Camera-type eye (tissue), 1 donor: ENCODE measurements around the gene DPEP2. TPM values are rescaled to one million over a fixed set of nuclear protein-coding genes. Genes with fewer than 3 reads are reported as not detected.

ENCODE experiments used
- total RNA-seq: library from RNA; depleted of rRNA; stranded (reverse); fragments of >200 nt; gene quantifications from one replicate; pipeline ENCODE4 v1.2.3, GENCODE V29; 2014

The DPEP2 gene, protein sequence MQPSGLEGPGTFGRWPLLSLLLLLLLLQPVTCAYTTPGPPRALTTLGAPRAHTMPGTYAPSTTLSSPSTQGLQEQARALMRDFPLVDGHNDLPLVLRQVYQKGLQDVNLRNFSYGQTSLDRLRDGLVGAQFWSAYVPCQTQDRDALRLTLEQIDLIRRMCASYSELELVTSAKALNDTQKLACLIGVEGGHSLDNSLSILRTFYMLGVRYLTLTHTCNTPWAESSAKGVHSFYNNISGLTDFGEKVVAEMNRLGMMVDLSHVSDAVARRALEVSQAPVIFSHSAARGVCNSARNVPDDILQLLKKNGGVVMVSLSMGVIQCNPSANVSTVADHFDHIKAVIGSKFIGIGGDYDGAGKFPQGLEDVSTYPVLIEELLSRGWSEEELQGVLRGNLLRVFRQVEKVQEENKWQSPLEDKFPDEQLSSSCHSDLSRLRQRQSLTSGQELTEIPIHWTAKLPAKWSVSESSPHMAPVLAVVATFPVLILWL
- 1.3 TPM for total RNA-seq

DNA sequence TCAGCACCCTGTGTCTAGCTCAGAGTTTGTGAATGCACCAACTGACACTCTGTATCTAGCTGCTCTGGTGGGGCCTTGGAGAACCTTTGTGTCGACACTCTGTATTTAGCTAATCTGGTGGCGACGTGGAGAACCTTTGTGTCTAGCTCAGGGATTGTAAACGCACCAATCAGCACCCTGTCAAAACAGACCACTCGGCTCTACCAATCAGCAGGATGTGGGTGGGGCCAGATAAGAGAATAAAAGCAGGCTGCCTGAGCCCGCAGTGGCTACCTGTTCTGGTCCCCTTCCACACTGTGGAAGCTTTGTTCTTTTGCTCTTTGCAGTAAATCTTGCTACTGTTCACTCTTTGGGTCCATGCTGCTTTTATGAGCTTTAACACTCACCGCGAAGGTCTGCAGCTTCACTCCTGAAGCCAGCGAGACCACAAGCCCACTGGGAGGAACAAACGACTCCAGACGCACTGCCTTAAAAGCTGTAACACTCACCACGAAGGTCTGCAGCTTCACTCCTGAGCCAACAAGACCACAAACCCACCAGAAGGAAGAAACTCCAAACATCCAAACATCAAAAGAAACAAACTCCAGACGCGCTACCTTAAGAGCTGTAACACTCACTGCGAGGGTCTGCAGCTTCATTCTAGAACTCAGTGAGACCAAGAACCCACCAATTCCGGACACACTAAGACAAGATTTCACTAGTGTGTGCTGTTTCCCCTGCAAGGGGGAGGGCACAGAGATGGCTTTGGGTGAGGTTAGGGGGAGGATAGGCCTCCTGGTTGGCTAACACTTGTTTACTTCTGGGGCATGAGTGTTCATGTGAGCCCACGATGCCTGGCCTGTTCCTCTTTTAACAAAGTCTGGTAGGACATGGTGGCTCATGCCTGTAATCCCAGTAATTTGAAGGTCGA is at the start of gene DPEP2:
Gene DPEP2 (minus strand): TSS at position 706 of the 910 bp plus-strand sequence. CDS start 6,272 bp downstream, outside the sequence.

DNA sequence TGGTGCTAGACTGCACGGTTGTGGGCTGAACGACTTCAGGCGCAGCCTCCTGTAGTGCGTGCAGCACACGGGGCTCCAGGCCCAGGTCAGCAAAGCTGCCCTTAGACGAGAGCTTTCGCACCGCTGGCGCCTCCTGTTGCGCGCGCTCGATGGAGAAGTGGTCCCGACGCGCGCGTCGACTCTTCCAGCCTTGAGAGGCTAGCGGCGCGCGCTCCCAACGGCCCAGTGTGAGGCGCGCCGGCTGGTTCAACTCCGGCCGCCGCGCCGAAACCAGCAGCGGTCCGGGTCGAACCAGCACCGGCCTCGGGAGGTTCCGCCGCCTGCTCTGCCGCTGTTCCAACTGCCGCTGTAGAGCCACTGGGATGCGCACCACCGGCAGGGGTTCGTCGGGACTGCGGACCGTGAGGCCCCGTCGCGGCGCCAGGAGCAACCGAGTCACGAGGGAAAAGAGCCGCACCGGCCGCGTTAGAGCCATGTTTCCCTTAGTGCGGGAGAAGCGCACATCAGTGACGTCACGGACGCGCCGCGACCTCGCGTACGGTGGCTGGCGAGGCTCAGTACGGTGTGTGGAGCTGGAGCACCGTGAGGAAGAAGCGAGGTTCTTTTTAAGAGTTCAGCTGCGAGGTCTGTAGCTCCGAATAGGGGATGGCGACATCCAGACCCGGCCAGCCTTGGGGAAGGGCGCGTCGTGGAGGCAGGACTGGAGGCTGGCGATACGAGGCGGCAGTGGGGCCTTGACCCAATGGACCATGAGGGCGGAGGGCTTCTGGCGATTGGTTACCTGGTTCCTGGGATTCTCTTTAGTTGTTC is 23.6 kb upstream of the DPEP2 start, which contains the start of the genes DDX28 and DUS2:
Gene DDX28 (minus strand): TSS at position 505 of the 810 bp plus-strand sequence. CDS start 30 bp downstream, at position 475.
Gene DUS2 (plus strand): TSS at position 557 of the 810 bp plus-strand sequence. CDS start 14,740 bp downstream, outside the sequence.

DNA sequence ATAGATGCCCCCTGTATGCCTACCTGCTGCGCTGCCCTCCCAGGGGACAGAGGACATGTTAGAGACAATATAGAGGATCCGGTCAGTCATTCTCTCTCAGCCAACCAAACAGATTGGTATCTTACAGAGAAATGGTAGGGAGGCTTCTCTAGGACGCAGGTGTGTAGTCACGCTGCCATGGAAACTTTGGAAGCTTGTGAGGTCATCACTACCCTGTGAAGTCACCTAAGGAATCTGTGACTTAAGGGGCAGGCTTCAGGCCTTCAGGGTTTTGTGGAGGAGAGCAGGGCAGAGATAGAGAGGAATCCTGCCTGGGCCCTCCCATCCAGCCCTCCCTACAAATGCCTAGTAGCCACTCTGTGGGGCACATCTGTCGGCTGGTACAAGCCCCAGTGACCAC is 16.4 kb upstream of the DPEP2 start, which contains the start of gene DPEP2NB:
Gene DPEP2NB (minus strand): TSS at position 231 of the 400 bp plus-strand sequence. CDS start 141 bp downstream, at position 90.

DNA sequence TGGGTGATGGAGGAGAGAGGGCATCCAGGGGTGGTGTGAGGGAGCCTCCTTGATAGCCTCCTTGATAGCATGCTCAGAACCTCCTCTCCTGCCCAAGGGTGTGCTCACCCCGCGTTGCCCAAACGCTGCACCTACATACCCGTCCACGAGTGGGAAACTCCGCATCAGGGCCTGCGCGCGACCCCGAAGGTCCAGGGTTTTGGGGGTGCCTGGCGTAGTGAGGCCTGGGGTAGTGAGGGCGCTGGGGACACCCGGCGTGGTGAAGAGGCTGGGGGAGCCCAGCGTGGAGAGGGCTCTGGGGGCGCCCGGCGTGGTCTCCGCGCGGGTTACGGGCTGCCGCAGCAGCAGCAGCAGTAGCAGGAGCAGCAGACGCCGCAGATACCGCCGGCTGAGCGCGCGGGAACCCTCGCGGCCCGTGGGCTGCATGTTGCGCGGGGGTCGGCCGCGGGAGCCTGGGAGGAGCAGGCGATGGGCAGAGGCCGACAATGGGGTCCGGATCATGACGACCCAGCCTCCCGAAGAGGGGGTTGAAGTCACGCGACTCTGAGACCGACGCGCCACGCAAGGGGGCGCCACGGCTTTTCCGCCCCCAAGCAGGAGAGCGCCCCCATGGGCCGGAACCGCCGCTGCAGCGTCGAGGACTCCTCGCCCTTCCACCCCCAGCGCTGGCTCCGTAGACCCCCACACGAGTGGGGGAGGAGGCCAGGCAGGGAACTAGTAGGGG is 19.2 kb downstream of the DPEP2 start, which contains the start of gene DPEP3:
Gene DPEP3 (minus strand): TSS at position 545 of the 724 bp plus-strand sequence. CDS start 119 bp downstream, at position 426.

DNA sequence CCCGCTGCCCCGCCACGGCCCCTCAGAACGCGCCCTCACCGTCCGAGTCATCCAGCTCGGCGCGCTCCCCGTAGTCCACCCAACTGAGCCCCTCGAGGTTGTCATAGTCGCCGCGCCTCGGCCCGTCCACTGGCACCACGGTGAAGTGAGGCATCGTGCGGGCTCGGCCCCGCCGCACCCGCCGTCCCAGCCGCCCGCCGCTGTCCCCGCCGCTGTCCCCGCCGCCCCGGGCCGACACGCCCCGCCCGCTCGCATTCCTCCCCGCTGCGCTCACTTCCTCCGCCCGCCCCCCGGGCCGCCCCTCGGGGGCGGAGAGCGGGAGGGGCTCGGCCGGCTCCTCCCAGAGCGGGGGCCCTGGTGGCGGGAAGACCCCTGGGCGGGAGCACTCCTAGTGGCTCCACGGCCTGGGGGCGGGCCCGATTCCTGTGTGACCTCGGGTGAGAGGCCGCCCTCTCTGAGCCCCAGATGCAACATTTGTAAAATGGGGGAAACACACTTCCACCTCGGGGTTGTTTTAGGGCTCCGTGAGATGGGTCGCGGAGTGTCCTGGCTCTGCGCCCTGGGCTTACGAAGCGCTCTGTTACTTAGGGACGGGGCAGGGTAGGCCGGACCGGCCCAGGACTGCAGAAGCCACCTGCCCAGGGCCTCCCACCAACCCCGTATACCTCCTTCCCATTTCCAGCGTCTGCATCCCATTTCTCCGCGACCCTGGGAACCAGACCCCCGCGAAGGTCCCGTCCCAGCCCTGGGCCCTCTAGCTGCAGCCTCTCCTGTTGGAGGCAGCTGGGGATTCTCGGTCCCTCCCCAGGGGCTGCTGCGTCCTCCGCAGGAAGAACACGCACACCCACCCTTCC is 30.7 kb downstream of the DPEP2 start, which contains the start of gene SLC12A4:
Gene SLC12A4 (minus strand): TSS at position 238 of the 854 bp plus-strand sequence. CDS start 84 bp downstream, at position 154.

DNA sequence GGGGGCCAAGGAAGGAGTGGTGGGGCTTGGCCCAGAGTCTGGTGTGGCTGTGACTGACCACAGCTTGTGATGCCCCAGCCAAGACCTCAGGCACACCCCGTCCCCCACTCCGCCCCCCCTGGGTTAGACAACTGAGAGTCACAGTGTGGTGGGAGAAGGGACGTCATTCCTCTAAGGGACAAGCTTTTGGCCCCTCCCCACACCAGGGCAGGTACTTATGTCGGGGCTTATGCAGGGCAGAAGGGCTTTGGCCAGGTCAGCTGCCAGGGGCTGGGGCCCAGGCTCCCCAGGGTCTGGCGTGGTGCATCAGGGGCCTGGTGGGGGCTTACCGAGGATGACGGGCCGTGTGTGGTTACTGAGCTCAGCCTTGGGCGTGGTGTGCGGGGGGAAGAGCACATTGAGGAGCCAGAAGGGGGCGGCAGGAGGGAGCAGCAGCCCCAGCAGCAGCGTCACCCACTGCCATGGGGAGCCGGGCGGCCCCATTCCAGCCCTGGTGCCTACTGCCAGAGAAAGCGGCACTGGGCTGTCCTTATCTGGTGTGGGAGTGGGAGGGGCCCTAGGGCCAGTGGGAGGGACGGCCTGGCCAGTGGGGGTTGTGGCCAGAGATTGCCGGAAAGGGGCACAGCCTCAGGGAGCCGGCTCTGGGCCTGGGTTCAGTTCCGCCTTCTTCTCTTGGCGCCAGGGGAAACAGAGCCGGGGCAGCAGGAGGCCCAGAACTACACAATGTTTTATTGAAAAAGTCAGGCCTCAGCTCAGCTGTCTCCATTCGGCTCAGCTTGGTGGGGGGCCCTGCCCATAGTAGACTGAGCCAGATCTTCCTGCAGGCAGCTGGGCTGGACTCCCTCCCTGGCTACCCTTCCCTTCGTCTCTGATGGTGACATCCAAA is 55.4 kb downstream of the DPEP2 start, which contains the start of gene LCAT:
Gene LCAT (minus strand): TSS at position 502 of the 886 bp plus-strand sequence. CDS start 19 bp downstream, at position 483.

Other genes with a start within 250 kb of the DPEP2 start
- 13.3 TPM for gene RANBP10, start 192.9 kb downstream of the DPEP2 start, total RNA-seq
- 5.2 TPM for gene TSNAXIP1, start 192.6 kb downstream of the DPEP2 start, total RNA-seq
- 42.2 TPM for gene THAP11, start 157.2 kb downstream of the DPEP2 start, total RNA-seq
- gene NUTF2, start 152.6 kb downstream of the DPEP2 start, total RNA-seq, result 58.2 TPM
- gene CENPT, start 151.8 kb downstream of the DPEP2 start, total RNA-seq, result 46.1 TPM
- 72.0 TPM for gene EDC4, start 126.4 kb downstream of the DPEP2 start, total RNA-seq
- gene NRN1L, start 114.6 kb downstream of the DPEP2 start, total RNA-seq, result 5.0 TPM
- 20.0 TPM for gene PSKH1, start 106.2 kb downstream of the DPEP2 start, total RNA-seq
- gene CTRL, start 67.6 kb downstream of the DPEP2 start, total RNA-seq, result 1.5 TPM
- 10.1 TPM for gene PSMB10, start 62.6 kb downstream of the DPEP2 start, total RNA-seq
- 30.3 TPM for gene LCAT, start 55.4 kb downstream of the DPEP2 start, total RNA-seq
- 75.7 TPM for gene SLC12A4, start 30.8 kb downstream of the DPEP2 start, total RNA-seq
- not detected for gene DPEP3, start 19.0 kb downstream of the DPEP2 start, total RNA-seq
- gene DPEP2NB, start 16.4 kb upstream of the DPEP2 start, total RNA-seq, result not detected
- gene DDX28, start 23.7 kb upstream of the DPEP2 start, total RNA-seq, result 11.8 TPM
- gene DUS2, start 23.8 kb upstream of the DPEP2 start, total RNA-seq, result 14.9 TPM
- 44.5 TPM for gene NFATC3, start 85.9 kb upstream of the DPEP2 start, total RNA-seq
- gene ESRP2, start 236.6 kb upstream of the DPEP2 start, total RNA-seq, result 4.6 TPM
- 18.0 TPM for gene PLA2G15, start 245.9 kb upstream of the DPEP2 start, total RNA-seq